Smooth muscle cell of the brain vasculature (primary cell): ENCODE measurements around the gene BIRC3.

Source experiments
- DNase-seq: peaks from one replicate; pipeline ENCODE4 v3.0.0-alpha.2; 2012; ENCODE audit warnings: low read depth, low spot score

BIRC3 gene

GRCh38 chr11:102317099-102317767 lies at the start of gene BIRC3:
BIRC3 (plus strand) TSS chr11:102317484; CDS start chr11:102324510, 7,026 bp downstream.
- DNase-seq, result peak; percentile 62

GRCh38 chr11:102267609-102268008 lies 49.7 kb upstream of the BIRC3 start:
- DNase-seq, result no peak

GRCh38 chr11:102268083-102268984 lies 49.0 kb upstream of the BIRC3 start:
- DNase-seq, result no peak

GRCh38 chr11:102268985-102269470 lies 48.3 kb upstream of the BIRC3 start:
- no peak for DNase-seq

- DNase-seq, result no peak
Observed at GRCh38 chr11:102269927-102270326, 47.4 kb upstream of the BIRC3 start.

GRCh38 chr11:102272047-102272824 lies 45.0 kb upstream of the BIRC3 start:
- no peak for DNase-seq

GRCh38 chr11:102274628-102275027 lies 42.7 kb upstream of the BIRC3 start:
- no peak for DNase-seq

- no peak for DNase-seq
Observed at GRCh38 chr11:102276362-102276761, 40.9 kb upstream of the BIRC3 start.

- DNase-seq, result no peak
Observed at GRCh38 chr11:102276783-102277182, 40.5 kb upstream of the BIRC3 start.

GRCh38 chr11:102279641-102280170 lies 37.6 kb upstream of the BIRC3 start:
- DNase-seq, result no peak

GRCh38 chr11:102280245-102280833 lies 36.9 kb upstream of the BIRC3 start:
- no peak for DNase-seq

- DNase-seq, result no peak
Observed at GRCh38 chr11:102283116-102283485, 34.2 kb upstream of the BIRC3 start.

- DNase-seq, result no peak
Observed at GRCh38 chr11:102284008-102284407, 33.3 kb upstream of the BIRC3 start.

GRCh38 chr11:102286292-102286691 lies 31.0 kb upstream of the BIRC3 start:
- DNase-seq, result no peak

GRCh38 chr11:102287964-102288724 lies 29.1 kb upstream of the BIRC3 start:
- no peak for DNase-seq

GRCh38 chr11:102288725-102289083 lies 28.6 kb upstream of the BIRC3 start:
- DNase-seq, result no peak

GRCh38 chr11:102289592-102289991 lies 27.7 kb upstream of the BIRC3 start:
- no peak for DNase-seq

GRCh38 chr11:102291831-102292230 lies 25.5 kb upstream of the BIRC3 start:
- DNase-seq, result no peak

GRCh38 chr11:102292933-102293332 lies 24.4 kb upstream of the BIRC3 start:
- no peak for DNase-seq

- no peak for DNase-seq
Observed at GRCh38 chr11:102293873-102294601, 23.2 kb upstream of the BIRC3 start.
